HepG2 (cell line): ENCODE measurements around the gene RSL1D1. TPM values are rescaled to one million over a fixed set of nuclear protein-coding genes. Genes with fewer than 3 reads are reported as not detected.

Experiments used
- AGO1 ChIP-seq: fragments of 200-400 bp; formaldehyde crosslinking; IDR thresholded peaks from 2 replicates; pipeline ENCODE4 v1.6.1; 2017; ENCODE audit warnings: mild to moderate bottlenecking, low read depth, low read length, moderate library complexity; ENCODE audit not compliant: poor library complexity, severe bottlenecking
- ATRX ChIP-seq: sonication (generic); formaldehyde crosslinking; IDR thresholded peaks from 2 replicates; pipeline ENCODE4 v1.4.0; 2020; ENCODE audit warnings: missing genetic modification reagents, borderline replicate concordance
- CSRNP2 ChIP-seq: sonication (generic); formaldehyde crosslinking; conservative IDR thresholded peaks from 2 replicates; pipeline ENCODE4 v1.8.0; 2022; ENCODE audit warnings: low read depth, missing genetic modification reagents
- DPF2 ChIP-seq: sonication (generic); formaldehyde crosslinking; IDR thresholded peaks from 2 replicates; pipeline ENCODE4 v1.4.0; 2020; ENCODE audit warnings: mild to moderate bottlenecking, low read depth, missing genetic modification reagents, borderline replicate concordance
- GPN1 ChIP-seq: sonication (generic); formaldehyde crosslinking; IDR thresholded peaks from 2 replicates; pipeline ENCODE4 v1.5.1; 2020; ENCODE audit warnings: missing genetic modification reagents, borderline replicate concordance
- HOXA9 ChIP-seq: sonication (generic); formaldehyde crosslinking; IDR thresholded peaks from 2 replicates; pipeline ENCODE4 v1.8.1; 2022; ENCODE audit warnings: missing genetic modification reagents, mild to moderate bottlenecking, moderate library complexity, borderline replicate concordance
- KMT2B ChIP-seq: IDR thresholded peaks from 2 replicates; pipeline ENCODE4 v1.6.1; 2016; ENCODE audit warnings: missing genetic modification reagents, missing compliant biosample characterization
- MEF2D ChIP-seq: sonication (generic); formaldehyde crosslinking; IDR thresholded peaks from 2 replicates; pipeline ENCODE4 v1.5.1; 2020; ENCODE audit warnings: mild to moderate bottlenecking, missing genetic modification reagents
- POLR2AphosphoS5 ChIP-seq: IDR thresholded peaks from 2 replicates; pipeline ENCODE4 v1.6.1; 2012; ENCODE audit warnings: low read depth, low read length
- RORA ChIP-seq: sonication (generic); formaldehyde crosslinking; IDR thresholded peaks from 2 replicates; pipeline ENCODE4 v1.5.0; 2020; ENCODE audit warnings: mild to moderate bottlenecking, missing genetic modification reagents, moderate library complexity
- SMAD9 ChIP-seq: sonication (generic); formaldehyde crosslinking; IDR thresholded peaks from 2 replicates; pipeline ENCODE4 v1.5.1; 2020; ENCODE audit warnings: mild to moderate bottlenecking, missing genetic modification reagents
- SOX13 ChIP-seq, 3 experiments: fragments of 450-650 bp in 1 of 3; sonication (generic) in 1 of 3; formaldehyde crosslinking in 1 of 3; IDR thresholded peaks in 2 of 3; conservative IDR thresholded peaks in 1 of 3; 2 replicates each; pipeline versions ENCODE4 v1.5.0 to v1.6.1; 2016 to 2020; ENCODE audit warnings: antibody characterized with exemption in 1 of 3, mild to moderate bottlenecking in 1 of 3, missing compliant biosample characterization in 1 of 3, missing genetic modification reagents in 1 of 3, moderate library complexity in 1 of 3
- ZBTB8A ChIP-seq: sonication (generic); formaldehyde crosslinking; IDR thresholded peaks from 2 replicates; pipeline ENCODE4 v1.4.0; 2020; ENCODE audit warnings: mild to moderate bottlenecking, low read depth, missing genetic modification reagents, borderline replicate concordance
- ZNF318 ChIP-seq: sonication (generic); formaldehyde crosslinking; IDR thresholded peaks from 2 replicates; pipeline ENCODE4 v1.4.0; 2020; ENCODE audit warnings: mild to moderate bottlenecking, missing genetic modification reagents
- ZNF549 ChIP-seq: sonication (generic); formaldehyde crosslinking; IDR thresholded peaks from 2 replicates; pipeline ENCODE4 v1.5.0; 2020; ENCODE audit warnings: missing genetic modification reagents
- ZNF550 ChIP-seq: sonication (generic); formaldehyde crosslinking; IDR thresholded peaks from 2 replicates; pipeline ENCODE4 v1.4.0; 2020; ENCODE audit warnings: mild to moderate bottlenecking, missing genetic modification reagents, borderline replicate concordance
- ZNF629 ChIP-seq: sonication (generic); formaldehyde crosslinking; conservative IDR thresholded peaks from 2 replicates; pipeline ENCODE4 v1.5.0; 2020; ENCODE audit warnings: missing genetic modification reagents
- ZNF644 ChIP-seq: IDR thresholded peaks from 2 replicates; pipeline ENCODE4 v1.6.1; 2016; ENCODE audit warnings: low read depth
- ZNF761 ChIP-seq: sonication (generic); formaldehyde crosslinking; conservative IDR thresholded peaks from 2 replicates; pipeline ENCODE4 v1.4.0; 2020; ENCODE audit warnings: mild to moderate bottlenecking, missing genetic modification reagents
- polyA plus RNA-seq, 8 experiments: library from polyadenylated mRNA; depleted of rRNA in 3 of 8; stranded (reverse) in 7 of 8; unstranded in 1 of 8; fragments of >200 nt; fragmentation: Illumina TruSeq in 4 of 8; extraction: Trizol in 4 of 8; gene quantifications; 2 replicates each; pipeline versions ENCODE4 v1.2.1 to v1.2.3, GENCODE V29; 2011 to 2016; ENCODE audit warnings: low read depth in 4 of 8, missing spikeins in 1 of 8, mixed read lengths in 1 of 8; ENCODE audit not compliant: insufficient read depth in 1 of 8
- total RNA-seq, 5 experiments: library from RNA; depleted of rRNA; stranded (reverse); fragments of >200 nt; fragmentation: Illumina TruSeq; extraction: Trizol; gene quantifications; 2 replicates each; pipeline ENCODE4 v1.2.3, GENCODE V29; 2016; ENCODE audit warnings: low read depth in 1 of 5

The RSL1D1 gene
- total and polyA plus RNA-seq, 2 of the 13 experiments (the other 11 are each of a cell fraction or from before 2014, with no cell fraction given) = 187 to 343 TPM

DNA sequence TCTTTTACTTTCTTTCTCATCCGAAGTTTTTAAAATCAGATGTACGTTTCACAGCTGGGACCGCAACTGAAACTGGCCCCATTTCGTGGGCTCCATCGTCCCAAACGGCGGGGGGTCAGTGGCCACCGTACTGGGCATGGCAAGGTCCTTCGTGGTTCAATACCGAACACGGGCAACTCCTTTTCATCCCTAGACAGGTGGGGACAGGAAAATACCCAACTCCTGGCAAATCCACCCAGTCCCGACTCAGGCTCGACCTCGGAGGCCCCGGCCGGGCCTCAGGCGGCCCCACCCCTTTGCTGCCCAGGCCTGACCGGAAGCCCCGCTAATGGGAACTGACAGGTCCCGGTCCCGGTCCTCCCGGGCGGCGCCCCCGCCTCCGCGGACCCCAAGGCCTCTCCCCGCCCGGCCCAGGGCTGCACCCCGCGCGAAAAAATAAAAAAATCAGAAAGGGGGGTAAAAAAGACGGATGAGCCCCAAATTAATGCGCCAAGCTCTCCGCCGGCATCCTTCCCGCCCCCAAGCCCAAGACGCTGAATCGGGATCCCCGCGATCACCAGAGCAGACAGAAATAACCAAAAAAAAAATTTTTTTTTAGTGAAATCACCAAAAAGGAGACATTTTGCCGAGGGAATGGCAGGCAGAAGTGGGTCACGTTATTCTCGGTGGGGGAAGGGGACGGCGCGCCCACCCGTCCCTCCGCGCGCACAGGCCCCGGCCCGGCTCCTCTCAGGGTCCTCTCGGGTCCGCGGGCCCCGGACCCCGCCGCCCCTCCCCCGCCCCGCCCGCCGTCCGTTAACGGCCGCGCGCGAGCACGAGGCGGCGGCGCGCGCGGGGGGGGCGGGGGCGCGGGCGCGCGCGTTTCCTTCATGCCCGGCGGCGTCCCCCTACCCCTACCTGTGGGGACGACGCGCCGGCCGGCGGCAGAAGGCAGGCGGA, 54.8 kb downstream of the RSL1D1 start (continued):
- TF ChIP-seq SOX13 (IDR thresholded peaks at IDR 0.05) = no peak
- 0 out of 4 replicates have a peak, but pooled peaks of 1 of the 2 experiments have one; percentile 14 for TF ChIP-seq SOX13 (CRISPR knock-in tag; conservative IDR thresholded peaks at IDR 0.05 in 1 of 2, IDR thresholded peaks at IDR 0.05 in 1 of 2)
- no peak for TF ChIP-seq ZNF761 (CRISPR knock-in tag)
- peak; percentile 79 for TF ChIP-seq AGO1
- no peak for TF ChIP-seq HOXA9 (CRISPR knock-in tag)
- TF ChIP-seq ZNF318 (CRISPR knock-in tag) = peak; percentile 13
- no peak for TF ChIP-seq POLR2AphosphoS5
- 0 out of 2 replicates have a peak, but pooled peaks have one; percentile 29 for TF ChIP-seq DPF2 (CRISPR knock-in tag)
- TF ChIP-seq ZNF629 = 0 out of 2 replicates have a peak, but pooled peaks have one; percentile 20
- no peak for TF ChIP-seq SMAD9 (CRISPR knock-in tag)
- TF ChIP-seq GPN1 = no peak
- peak; percentile 85 for TF ChIP-seq RORA
- TF ChIP-seq ZBTB8A (CRISPR knock-in tag) = no peak; the same call in 1 of the 2 replicates
- TF ChIP-seq CSRNP2 (CRISPR knock-in tag) = no peak
- TF ChIP-seq ZNF550 (CRISPR knock-in tag) = no peak
- no peak for TF ChIP-seq ZNF549 (CRISPR knock-in tag)
- no peak for TF ChIP-seq ZNF644
- peak; percentile 85 for TF ChIP-seq KMT2B
- TF ChIP-seq MEF2D (CRISPR knock-in tag) = no peak; the same call in none of the 2 replicates
- no peak for TF ChIP-seq ATRX (CRISPR knock-in tag)
